HEK293T (cell line): ENCODE data around the gene SOX6.

ENCODE experiments used
- FOXM1 ChIP-seq: fragments of 450-650 bp; IDR thresholded peaks from 2 replicates; pipeline ENCODE4 v1.6.1; 2017; ENCODE audit warnings: mild to moderate bottlenecking, borderline replicate concordance
- LEF1 ChIP-seq: fragments of 450-650 bp; IDR thresholded peaks from 2 replicates; pipeline ENCODE4 v1.6.1; 2017; ENCODE audit warnings: mild to moderate bottlenecking, borderline replicate concordance
- PKNOX1 ChIP-seq: fragments of 450-650 bp; IDR thresholded peaks from 2 replicates; pipeline ENCODE4 v1.6.1; 2016
- TARDBP ChIP-seq: fragments of 450-650 bp; IDR thresholded peaks from 2 replicates; pipeline ENCODE4 v1.6.1; 2016
- ZNF384 ChIP-seq: fragments of 450-650 bp; IDR thresholded peaks from 2 replicates; pipeline ENCODE4 v1.6.1; 2016

DNA sequence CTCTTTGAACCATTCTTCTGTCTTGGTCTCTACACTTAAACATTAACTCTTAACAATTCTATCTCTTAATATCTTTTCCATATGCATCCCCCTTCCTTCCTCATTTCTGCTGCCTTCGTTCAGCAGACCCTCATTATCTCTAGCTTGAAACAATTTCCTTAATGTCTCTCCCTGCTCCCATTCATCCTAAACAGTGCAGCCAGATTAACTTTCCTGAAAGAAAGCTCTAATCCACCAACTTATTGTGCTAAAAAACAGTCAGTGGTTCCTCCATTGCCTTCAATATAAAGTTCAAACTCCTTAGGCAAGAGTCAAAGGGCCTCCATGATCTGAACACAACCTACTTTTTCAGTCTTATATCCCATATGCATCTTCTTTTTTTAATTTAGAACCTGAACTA is 42.5 kb downstream of the SOX6 start:
- no peak for TF ChIP-seq LEF1
- TF ChIP-seq TARDBP = no peak
- no peak for TF ChIP-seq ZNF384
- TF ChIP-seq PKNOX1 = no peak
- no peak for TF ChIP-seq FOXM1
